ENCODE data around the gene GOLGB1. TPM values are rescaled to one million over a fixed set of nuclear protein-coding genes. Genes with fewer than 3 reads are reported as not detected.

GOLGB1 gene
- total and polyA plus RNA-seq, 10 of the 15 experiments (the other 5 are each of a cell fraction or from before 2014, with no cell fraction given): 7.4 to 34.5 (median 21.8) TPM

DNA sequence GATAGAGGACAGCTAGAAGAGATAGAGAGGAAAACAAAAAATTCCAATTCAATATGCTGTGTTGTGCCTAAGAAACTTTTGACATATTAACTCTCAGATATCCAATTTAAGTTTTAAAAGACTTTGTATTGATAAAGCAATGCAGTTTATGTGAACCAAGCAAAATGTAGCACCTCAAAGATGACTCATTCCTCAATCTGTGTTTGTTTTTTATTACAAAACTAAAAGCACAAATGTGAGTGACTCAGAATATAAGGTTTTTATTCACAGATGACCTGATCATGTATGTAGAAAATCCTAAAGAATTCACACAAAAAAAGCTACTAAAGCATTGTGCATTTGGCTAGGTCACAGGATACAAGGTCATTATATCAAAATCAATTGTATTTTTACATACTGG lies 99.9 kb downstream of the GOLGB1 start (continued):
- TF ChIP-seq RAD51 (IDR thresholded peaks at IDR 0.05) (no peak), SRF (IDR thresholded peaks at IDR 0.05; ENCODE audit: low read depth in 2 of 2, low read length in 2 of 2) (no peak), CHD2 (IDR thresholded peaks at IDR 0.05; ENCODE audit: borderline replicate concordance, low read depth, low read length) (no peak), KLF5 (IDR thresholded peaks at IDR 0.05; ENCODE audit: partially characterized antibody) (no peak), CHD4 (IDR thresholded peaks at IDR 0.05) (no peak), ETV6 (conservative IDR thresholded peaks at IDR 0.05 in 1 of 2, IDR thresholded peaks at IDR 0.05 in 1 of 2; ENCODE audit: borderline replicate concordance in 1 of 2, low read depth in 1 of 2) (no peak), NBN (IDR thresholded peaks at IDR 0.05) (no peak), EGR1 (IDR thresholded peaks at IDR 0.05; ENCODE audit: borderline replicate concordance in 1 of 2, low read depth in 2 of 2, low read length in 2 of 2) (no peak), EZH2 (IDR thresholded peaks at IDR 0.05; ENCODE audit: borderline replicate concordance, control insufficient read depth, low read depth, low read length) (no peak)
- TF ChIP-seq, protein P1, sequence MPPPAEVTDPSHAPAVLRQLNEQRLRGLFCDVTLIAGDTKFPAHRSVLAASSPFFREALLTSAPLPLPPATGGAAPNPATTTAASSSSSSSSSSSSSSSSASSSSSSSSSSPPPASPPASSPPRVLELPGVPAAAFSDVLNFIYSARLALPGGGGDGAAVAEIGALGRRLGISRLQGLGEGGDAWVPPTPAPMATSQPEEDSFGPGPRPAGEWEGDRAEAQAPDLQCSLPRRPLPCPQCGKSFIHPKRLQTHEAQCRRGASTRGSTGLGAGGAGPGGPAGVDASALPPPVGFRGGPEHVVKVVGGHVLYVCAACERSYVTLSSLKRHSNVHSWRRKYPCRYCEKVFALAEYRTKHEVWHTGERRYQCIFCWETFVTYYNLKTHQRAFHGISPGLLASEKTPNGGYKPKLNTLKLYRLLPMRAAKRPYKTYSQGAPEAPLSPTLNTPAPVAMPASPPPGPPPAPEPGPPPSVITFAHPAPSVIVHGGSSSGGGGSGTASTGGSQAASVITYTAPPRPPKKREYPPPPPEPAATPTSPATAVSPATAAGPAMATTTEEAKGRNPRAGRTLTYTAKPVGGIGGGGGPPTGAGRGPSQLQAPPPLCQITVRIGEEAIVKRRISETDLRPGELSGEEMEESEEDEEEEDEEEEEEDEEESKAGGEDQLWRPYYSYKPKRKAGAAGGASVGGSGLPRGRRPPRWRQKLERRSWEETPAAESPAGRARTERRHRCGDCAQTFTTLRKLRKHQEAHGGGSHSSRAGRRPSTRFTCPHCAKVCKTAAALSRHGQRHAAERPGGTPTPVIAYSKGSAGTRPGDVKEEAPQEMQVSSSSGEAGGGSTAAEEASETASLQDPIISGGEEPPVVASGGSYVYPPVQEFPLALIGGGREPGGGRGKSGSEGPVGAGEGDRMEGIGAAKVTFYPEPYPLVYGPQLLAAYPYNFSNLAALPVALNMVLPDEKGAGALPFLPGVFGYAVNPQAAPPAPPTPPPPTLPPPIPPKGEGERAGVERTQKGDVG (CRISPR knock-in tag; IDR thresholded peaks at IDR 0.05): no peak
- TF ChIP-seq, protein P2, sequence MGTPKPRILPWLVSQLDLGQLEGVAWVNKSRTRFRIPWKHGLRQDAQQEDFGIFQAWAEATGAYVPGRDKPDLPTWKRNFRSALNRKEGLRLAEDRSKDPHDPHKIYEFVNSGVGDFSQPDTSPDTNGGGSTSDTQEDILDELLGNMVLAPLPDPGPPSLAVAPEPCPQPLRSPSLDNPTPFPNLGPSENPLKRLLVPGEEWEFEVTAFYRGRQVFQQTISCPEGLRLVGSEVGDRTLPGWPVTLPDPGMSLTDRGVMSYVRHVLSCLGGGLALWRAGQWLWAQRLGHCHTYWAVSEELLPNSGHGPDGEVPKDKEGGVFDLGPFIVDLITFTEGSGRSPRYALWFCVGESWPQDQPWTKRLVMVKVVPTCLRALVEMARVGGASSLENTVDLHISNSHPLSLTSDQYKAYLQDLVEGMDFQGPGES (IDR thresholded peaks at IDR 0.05): no peak

All from GM12878 (cell line).